Measurements from ENCODE around the gene SEMA6C.

- TF ChIP-seq CTCF (IDR thresholded peaks at IDR 0.05) (no peak), POLR2AphosphoS5 (IDR thresholded peaks at IDR 0.05; ENCODE audit: low read depth, low read length) (no peak), REST (IDR thresholded peaks at IDR 0.05; ENCODE audit: insufficient read depth in 1 of 2, low read depth in 2 of 2, low read length in 1 of 2) (no peak), TCF7L2 (IDR thresholded peaks at IDR 0.05; ENCODE audit: low read depth, low read length) (no peak), SIN3A (IDR thresholded peaks at IDR 0.05; ENCODE audit: borderline replicate concordance, insufficient read depth, low read depth, low read length) (no peak)
Measured at GRCh38 chr1:151143986-151144385, 2.4 kb downstream of the SEMA6C start.
